Measurements from ENCODE around the gene SLC7A9.

GRCh38 chr19:32831611-32832010 lies 38.0 kb downstream of the SLC7A9 start:
- TF ChIP-seq CTCF (conservative IDR thresholded peaks at IDR 0.05 in 1 of 2, IDR thresholded peaks at IDR 0.05 in 1 of 2; ENCODE audit: low read depth in 1 of 2, low read length in 2 of 2) (no peak), EZH2 (IDR thresholded peaks at IDR 0.05; ENCODE audit: low read length, missing control alignments) (no peak)
